Retinal pigment epithelial cell (primary cell): ENCODE measurements around the gene ELMO1.

Experiments used
- DNase-seq: peaks from one replicate; pipeline ENCODE4 v3.0.0-alpha.2; 2010; ENCODE audit warnings: low read depth
- H3K4me3 ChIP-seq: 2 replicates; pipeline ENCODE4 v1.5.1; 2011; ENCODE audit warnings: mild to moderate bottlenecking, low read length, control low read depth, moderate library complexity
- TF ChIP-seq, protein P1 (sequence below): conservative IDR thresholded peaks from 2 replicates; pipeline ENCODE4 v1.5.1; 2011; ENCODE audit warnings: low read depth, low read length, control low read depth, inconsistent platforms

Gene ELMO1

DNA sequence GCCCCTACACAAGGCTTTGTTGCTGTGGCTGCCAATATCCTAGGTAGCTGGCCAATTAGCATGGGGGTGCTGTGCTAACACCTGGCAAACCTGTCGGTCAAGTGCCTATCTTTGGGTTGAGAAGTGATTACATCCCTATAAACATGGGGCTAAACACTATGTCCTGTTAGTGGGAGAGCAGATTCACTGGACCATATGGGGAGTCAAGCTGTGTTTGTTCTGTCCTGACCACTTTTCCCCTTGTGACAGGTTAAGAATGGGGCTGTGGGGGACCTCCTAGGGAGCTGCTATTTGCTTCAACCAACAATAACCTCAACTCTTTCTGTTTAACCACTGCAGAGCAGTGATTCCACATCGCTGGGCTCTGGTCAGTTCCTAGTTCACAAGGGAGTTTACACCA, 572.9 kb downstream of the ELMO1 start:
- no peak overlapping the region for H3K4me3 ChIP-seq
- TF ChIP-seq, protein P1, sequence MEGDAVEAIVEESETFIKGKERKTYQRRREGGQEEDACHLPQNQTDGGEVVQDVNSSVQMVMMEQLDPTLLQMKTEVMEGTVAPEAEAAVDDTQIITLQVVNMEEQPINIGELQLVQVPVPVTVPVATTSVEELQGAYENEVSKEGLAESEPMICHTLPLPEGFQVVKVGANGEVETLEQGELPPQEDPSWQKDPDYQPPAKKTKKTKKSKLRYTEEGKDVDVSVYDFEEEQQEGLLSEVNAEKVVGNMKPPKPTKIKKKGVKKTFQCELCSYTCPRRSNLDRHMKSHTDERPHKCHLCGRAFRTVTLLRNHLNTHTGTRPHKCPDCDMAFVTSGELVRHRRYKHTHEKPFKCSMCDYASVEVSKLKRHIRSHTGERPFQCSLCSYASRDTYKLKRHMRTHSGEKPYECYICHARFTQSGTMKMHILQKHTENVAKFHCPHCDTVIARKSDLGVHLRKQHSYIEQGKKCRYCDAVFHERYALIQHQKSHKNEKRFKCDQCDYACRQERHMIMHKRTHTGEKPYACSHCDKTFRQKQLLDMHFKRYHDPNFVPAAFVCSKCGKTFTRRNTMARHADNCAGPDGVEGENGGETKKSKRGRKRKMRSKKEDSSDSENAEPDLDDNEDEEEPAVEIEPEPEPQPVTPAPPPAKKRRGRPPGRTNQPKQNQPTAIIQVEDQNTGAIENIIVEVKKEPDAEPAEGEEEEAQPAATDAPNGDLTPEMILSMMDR, result no peak
- DNase-seq, result no peak

DNA sequence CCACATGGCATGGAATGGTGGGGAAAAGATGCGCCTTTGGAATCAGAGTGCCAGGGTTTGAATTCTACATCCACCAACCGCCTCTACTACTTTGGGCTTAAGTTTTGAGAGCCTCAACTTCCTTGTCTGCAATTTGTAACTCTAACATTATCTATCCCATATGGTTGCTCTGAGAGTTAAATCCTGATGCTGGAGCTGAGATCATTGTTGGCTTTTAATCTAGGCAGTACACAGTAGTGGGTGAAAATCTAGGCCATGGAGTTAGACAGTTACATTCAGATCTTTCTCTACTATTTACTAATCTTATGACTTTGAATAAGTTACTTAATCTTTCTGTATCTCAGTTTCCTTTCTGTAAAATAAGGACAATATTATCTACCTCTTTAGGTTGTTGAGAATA, 574.6 kb downstream of the ELMO1 start:
- TF ChIP-seq, protein P1, result no peak
- H3K4me3 ChIP-seq, result no peak overlapping the region
- DNase-seq, result no peak

DNA sequence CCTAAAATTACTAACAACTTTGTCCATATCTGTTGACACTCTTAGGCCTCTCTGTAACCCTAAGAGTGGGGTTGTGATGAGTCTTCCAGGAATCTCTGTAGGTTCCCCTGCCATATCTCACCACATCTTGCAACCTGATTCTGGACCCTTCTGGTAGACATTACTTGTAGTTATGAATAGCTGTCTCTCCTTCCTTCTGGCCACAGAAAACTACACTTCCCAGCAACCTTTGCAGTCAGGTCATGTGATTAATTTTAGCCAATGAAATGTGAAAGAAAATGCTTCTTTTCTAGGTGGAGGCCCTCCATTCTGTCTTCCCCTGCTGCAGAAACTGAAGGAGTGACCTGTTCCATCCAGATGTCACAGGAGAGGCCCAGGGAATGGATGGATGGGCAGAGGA, 576.8 kb downstream of the ELMO1 start:
- DNase-seq, result no peak
- TF ChIP-seq, protein P1, result no peak
- H3K4me3 ChIP-seq, result no peak overlapping the region

DNA sequence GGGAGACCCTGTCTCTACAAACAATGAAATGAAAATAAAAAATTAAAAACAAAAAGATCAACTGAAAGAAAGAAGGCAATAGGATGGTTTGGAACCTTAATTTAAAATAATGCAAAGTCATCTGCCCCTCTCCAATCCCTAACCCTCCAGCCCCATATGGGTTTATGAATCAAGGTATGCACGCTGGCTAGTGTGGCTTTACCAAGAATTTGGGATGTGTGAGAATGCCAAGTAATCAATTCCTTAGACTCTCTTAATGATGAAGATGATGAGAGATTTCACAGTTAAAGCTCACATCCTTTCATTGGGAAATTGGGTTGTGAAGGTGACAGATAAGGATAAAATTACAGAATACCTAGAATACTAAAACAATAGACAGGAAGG, 577.3 kb downstream of the ELMO1 start:
- H3K4me3 ChIP-seq, result no peak overlapping the region

DNA sequence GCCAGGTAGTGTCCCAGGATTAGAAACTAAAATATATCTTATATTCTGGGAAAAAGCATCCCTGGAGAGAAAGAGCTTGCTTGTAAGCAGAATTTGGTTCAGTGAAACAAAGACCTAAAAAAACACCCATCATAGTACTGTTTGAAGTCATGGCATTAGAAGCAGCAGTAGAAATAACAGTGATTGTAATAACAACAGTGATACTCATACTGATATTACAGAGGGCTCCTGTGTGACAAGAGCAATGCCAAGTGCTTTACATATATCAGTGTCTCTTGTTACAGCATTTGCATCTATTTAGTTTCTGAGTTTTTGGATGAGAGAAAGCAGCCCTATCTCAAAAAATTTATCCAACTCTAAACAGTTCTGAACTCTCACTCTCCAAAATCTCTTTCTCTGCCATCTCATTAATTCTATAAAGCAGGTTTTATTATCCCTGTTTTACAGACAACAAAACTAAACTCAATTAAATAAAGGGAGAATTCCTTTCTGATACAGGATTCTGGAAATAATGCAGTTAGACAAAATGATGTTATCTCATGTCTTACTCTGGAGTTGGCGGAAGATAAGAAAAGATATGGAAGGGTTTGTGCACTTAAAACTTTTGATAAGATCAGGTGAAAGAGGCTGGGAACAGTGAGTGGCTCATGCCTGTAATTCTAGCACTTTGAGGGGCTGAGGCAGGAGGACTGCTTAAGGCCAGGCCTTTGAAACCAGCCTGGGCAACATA, 577.9 kb downstream of the ELMO1 start:
- H3K4me3 ChIP-seq, result no peak overlapping the region
- TF ChIP-seq, protein P1, result no peak
- no peak for DNase-seq

More for the DNA sequence above, 577.3 kb downstream of the ELMO1 start:
- DNase-seq, result no peak
- TF ChIP-seq, protein P1, result no peak

DNA sequence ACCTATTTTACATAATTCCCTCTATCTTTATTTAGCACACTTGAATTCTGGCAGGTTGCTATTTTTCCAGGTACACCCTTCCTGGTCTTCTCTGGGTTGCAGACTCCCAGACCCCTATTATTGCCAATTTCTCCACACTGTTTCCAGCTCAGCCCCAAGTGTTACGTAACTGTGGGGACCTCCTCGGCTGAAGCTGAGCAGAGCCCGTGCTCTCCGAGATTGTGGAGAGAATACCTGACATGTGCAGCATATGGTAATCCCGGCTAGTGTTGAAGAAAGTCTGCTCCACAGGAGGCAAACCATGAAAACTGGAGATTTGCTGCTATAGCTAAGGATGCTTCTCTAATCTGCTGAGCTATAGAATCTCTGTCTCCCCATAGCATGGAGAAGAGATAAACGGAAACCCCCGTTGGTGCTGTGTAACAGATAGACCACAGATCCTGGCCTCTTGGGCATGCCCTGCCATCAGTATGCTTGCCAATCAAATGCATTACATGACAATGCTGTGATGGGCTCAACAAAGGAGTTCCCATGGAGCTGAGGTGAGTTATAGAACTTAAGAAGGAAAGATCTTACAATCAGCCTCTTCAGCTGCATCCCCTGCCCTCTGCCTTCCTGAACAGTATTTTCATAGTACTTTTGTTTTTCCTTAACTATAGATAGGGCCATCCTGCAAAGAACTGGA, 579.8 kb downstream of the ELMO1 start:
- TF ChIP-seq, protein P1, result no peak
- DNase-seq, result no peak
- no peak overlapping the region for H3K4me3 ChIP-seq

DNA sequence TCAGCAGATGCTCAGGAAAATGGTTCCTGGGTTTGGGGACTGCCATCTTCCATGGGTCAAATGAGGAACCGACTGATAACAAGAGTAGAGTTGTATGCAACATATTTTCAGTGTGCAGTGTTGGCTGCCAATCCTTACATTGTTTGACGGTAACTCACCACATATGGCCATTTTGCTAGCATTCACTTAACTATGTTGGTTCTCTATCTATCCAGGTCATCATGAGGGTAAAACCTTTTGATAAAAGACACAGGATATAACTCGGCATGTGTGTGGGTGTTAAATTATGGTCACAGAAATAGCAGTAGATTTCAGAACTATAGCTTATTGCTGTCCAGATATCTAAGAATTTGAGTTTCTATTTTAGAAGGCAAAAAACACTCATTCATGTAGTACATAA, 583.6 kb downstream of the ELMO1 start:
- no peak for DNase-seq
- TF ChIP-seq, protein P1, result no peak
- no peak overlapping the region for H3K4me3 ChIP-seq
